ENCODE measurements around the gene DNAI4. TPM values are rescaled to one million over a fixed set of nuclear protein-coding genes. Genes with fewer than 3 reads are reported as not detected.

The DNAI4 gene
- total RNA-seq, 1 donor from 2014 or later, result 4.5 TPM

GRCh38 chr1:66938613-66939012, 14.0 kb upstream of the DNAI4 start:
- H3K27me3 ChIP-seq (ENCODE audit: control insufficient read depth, insufficient read depth, low read length), result no peaks in the 10 kb centered on the region
- DNase-seq (ENCODE audit: low read depth), result no peak
- TF ChIP-seq CTCF (IDR thresholded peaks at IDR 0.05; ENCODE audit: insufficient read depth, low read length, poor library complexity, severe bottlenecking), result no peak
- H3K4me3 ChIP-seq (ENCODE audit: low read depth, low read length), result no peak overlapping the region
- H3K36me3 ChIP-seq (ENCODE audit: control insufficient read depth, insufficient read depth, low read length), result no peaks in the 10 kb centered on the region

GRCh38 chr1:66937529-66938234, 13.0 kb upstream of the DNAI4 start:
- no peaks in the 10 kb centered on the region for H3K36me3 ChIP-seq (ENCODE audit: control insufficient read depth, insufficient read depth, low read length)
- H3K27me3 ChIP-seq (ENCODE audit: control insufficient read depth, insufficient read depth, low read length), result no peaks in the 10 kb centered on the region
- H3K4me3 ChIP-seq (ENCODE audit: low read depth, low read length), result no peak overlapping the region
- no peak for DNase-seq (ENCODE audit: low read depth)
- TF ChIP-seq CTCF (IDR thresholded peaks at IDR 0.05; ENCODE audit: insufficient read depth, low read length, poor library complexity, severe bottlenecking), result no peak

- DNase-seq (ENCODE audit: low read depth), result no peak
- H3K4me3 ChIP-seq (ENCODE audit: low read depth, low read length), result no peak overlapping the region
- H3K36me3 ChIP-seq (ENCODE audit: control insufficient read depth, insufficient read depth, low read length), result no peaks in the 10 kb centered on the region
- TF ChIP-seq CTCF (IDR thresholded peaks at IDR 0.05; ENCODE audit: insufficient read depth, low read length, poor library complexity, severe bottlenecking), result no peak
- H3K27me3 ChIP-seq (ENCODE audit: control insufficient read depth, insufficient read depth, low read length), result no peaks in the 10 kb centered on the region
Measured at GRCh38 chr1:66933887-66934700, 9.4 kb upstream of the DNAI4 start.

GRCh38 chr1:66932291-66932690, 7.6 kb upstream of the DNAI4 start:
- no peak for DNase-seq (ENCODE audit: low read depth)
- Histone ChIP-seq H3K27me3 (ENCODE audit: control insufficient read depth, insufficient read depth, low read length) (no peaks in the 10 kb centered on the region), H3K36me3 (ENCODE audit: control insufficient read depth, insufficient read depth, low read length) (no peaks in the 10 kb centered on the region), H3K4me3 (ENCODE audit: low read depth, low read length) (peak overlapping the region; percentile 14)
- TF ChIP-seq CTCF (IDR thresholded peaks at IDR 0.05; ENCODE audit: insufficient read depth, low read length, poor library complexity, severe bottlenecking), result no peak

GRCh38 chr1:66931590-66931989, 6.9 kb upstream of the DNAI4 start:
- Histone ChIP-seq H3K36me3 (ENCODE audit: control insufficient read depth, insufficient read depth, low read length) (no peaks in the 10 kb centered on the region), H3K27me3 (ENCODE audit: control insufficient read depth, insufficient read depth, low read length) (no peaks in the 10 kb centered on the region), H3K4me3 (ENCODE audit: low read depth, low read length) (peak overlapping the region; percentile 81)
- no peak for TF ChIP-seq CTCF (IDR thresholded peaks at IDR 0.05; ENCODE audit: insufficient read depth, low read length, poor library complexity, severe bottlenecking)
- no peak for DNase-seq (ENCODE audit: low read depth)
